Loucy (cell line): ENCODE results near the gene GOLM1.

Source experiments
- H2AFZ ChIP-seq: fragments of 200-600 bp; sonication (generic); 2 replicates; pipeline ENCODE4 v1.6.0; 2016; ENCODE audit warnings: antibody characterized with exemption, mild to moderate bottlenecking, low read length, moderate library complexity
- H3F3A ChIP-seq: fragments of 200-600 bp; 2 replicates; pipeline ENCODE4 v1.6.0; 2016; ENCODE audit warnings: antibody characterized with exemption, low read depth, mild to moderate bottlenecking
- H3K27me3 ChIP-seq: fragments of 200-600 bp; sonication (generic); 2 replicates; pipeline ENCODE4 v1.6.1; 2014; ENCODE audit warnings: low read length, mild to moderate bottlenecking; ENCODE audit not compliant: insufficient read depth, poor library complexity, severe bottlenecking
- H3K36me3 ChIP-seq: fragments of 200-600 bp; sonication (generic); 2 replicates; pipeline ENCODE4 v1.6.1; 2016; ENCODE audit warnings: low read length; ENCODE audit not compliant: insufficient read depth
- H3K4me1 ChIP-seq: fragments of 200-600 bp; sonication (generic); 2 replicates; pipeline ENCODE4 v1.5.1; 2014; ENCODE audit warnings: low read length, mild to moderate bottlenecking; ENCODE audit not compliant: insufficient read depth, poor library complexity, severe bottlenecking
- H3K4me2 ChIP-seq: fragments of 200-600 bp; sonication (generic); 2 replicates; pipeline ENCODE4 v1.6.0; 2014; ENCODE audit warnings: antibody characterized with exemption, low read length, low read depth, mild to moderate bottlenecking; ENCODE audit not compliant: poor library complexity, severe bottlenecking
- H3K4me3 ChIP-seq: fragments of 200-600 bp; sonication (generic); 2 replicates; pipeline ENCODE4 v1.5.1; 2014; ENCODE audit warnings: low read length, mild to moderate bottlenecking, mixed read lengths; ENCODE audit not compliant: poor library complexity, severe bottlenecking
- H3K79me2 ChIP-seq: fragments of 200-600 bp; sonication (generic); 2 replicates; pipeline ENCODE4 v1.6.1; 2014; ENCODE audit warnings: low read length; ENCODE audit not compliant: insufficient read depth
- H3K9ac ChIP-seq: fragments of 200-600 bp; sonication (generic); 2 replicates; pipeline ENCODE4 v1.6.0; 2014; ENCODE audit warnings: mild to moderate bottlenecking, low read depth, low read length, moderate library complexity; ENCODE audit not compliant: poor library complexity, severe bottlenecking
- H3K9me2 ChIP-seq: fragments of 200-600 bp; sonication (generic); replicated peaks from 2 replicates; pipeline ENCODE4 v1.6.1; 2016; ENCODE audit warnings: low read depth, low read length, mixed read lengths
- H3K9me3 ChIP-seq: fragments of 200-600 bp; sonication (generic); 2 replicates; pipeline ENCODE4 v1.6.1; 2014; ENCODE audit warnings: mild to moderate bottlenecking, antibody characterized with exemption, low read length, low read depth; ENCODE audit not compliant: insufficient read depth
- H4K20me1 ChIP-seq: fragments of 200-600 bp; sonication (generic); 2 replicates; pipeline ENCODE4 v1.6.0; 2014; ENCODE audit warnings: antibody characterized with exemption, low read length, mild to moderate bottlenecking; ENCODE audit not compliant: insufficient read depth, poor library complexity, severe bottlenecking
- CTCF ChIP-seq: fragments of 200-600 bp; sonication (generic); conservative IDR thresholded peaks from 2 replicates; pipeline ENCODE4 v1.5.1; 2014; ENCODE audit warnings: mild to moderate bottlenecking, antibody characterized with exemption, low read length
- EZH2phosphoT487 ChIP-seq: fragments of 200-600 bp; IDR thresholded peaks from 2 replicates; pipeline ENCODE4 v1.6.1; 2018; ENCODE audit warnings: antibody characterized with exemption, mild to moderate bottlenecking, moderate library complexity, borderline replicate concordance

The GOLM1 gene

GRCh38 chr9:86097510-86098224 is 1.7 kb downstream of the GOLM1 start:
- Histone ChIP-seq H3K9me3 (no peaks in the 10 kb centered on the region), H3K36me3 (no peaks in the 10 kb centered on the region), H3F3A (no peaks in the 10 kb centered on the region), H3K4me3 (no peak overlapping the region), H3K9ac (no peak overlapping the region), H3K4me1 (no peaks in the 10 kb centered on the region), H2AFZ (no peak overlapping the region), H4K20me1 (no peaks in the 10 kb centered on the region), H3K9me2 (no peaks in the 10 kb centered on the region), H3K79me2 (no peaks in the 10 kb centered on the region), H3K4me2 (no peak overlapping the region), H3K27me3 (no peaks in the 10 kb centered on the region)
- TF ChIP-seq CTCF (no peak), EZH2phosphoT487 (no peak)

- Histone ChIP-seq H3K4me3 (no peak overlapping the region), H3K27me3 (no peaks in the 10 kb centered on the region), H3K9ac (no peak overlapping the region), H3K4me2 (no peak overlapping the region), H4K20me1 (no peaks in the 10 kb centered on the region), H3K9me2 (no peaks in the 10 kb centered on the region), H3F3A (no peaks in the 10 kb centered on the region), H3K9me3 (no peaks in the 10 kb centered on the region), H2AFZ (no peak overlapping the region), H3K4me1 (no peaks in the 10 kb centered on the region), H3K36me3 (no peaks in the 10 kb centered on the region), H3K79me2 (no peaks in the 10 kb centered on the region)
- TF ChIP-seq EZH2phosphoT487 (no peak), CTCF (no peak)
These were observed 3.0 kb downstream of the GOLM1 start for GRCh38 chr9:86096386-86096785.

- no peaks in the 10 kb centered on the region for H3K9me2 ChIP-seq
- no peaks in the 10 kb centered on the region for H3K9me3 ChIP-seq
- H3K36me3 ChIP-seq: no peaks in the 10 kb centered on the region
- no peak overlapping the region for H3K4me2 ChIP-seq
- H3K4me1 ChIP-seq: no peaks in the 10 kb centered on the region
- TF ChIP-seq EZH2phosphoT487 (no peak), CTCF (no peak)
- H3K79me2 ChIP-seq: no peaks in the 10 kb centered on the region
- H3K27me3 ChIP-seq: no peaks in the 10 kb centered on the region
- H3K4me3 ChIP-seq: no peak overlapping the region
- H3K9ac ChIP-seq: no peak overlapping the region
- H3F3A ChIP-seq: no peaks in the 10 kb centered on the region
- H2AFZ ChIP-seq: no peak overlapping the region
- no peaks in the 10 kb centered on the region for H4K20me1 ChIP-seq
These were observed 5.4 kb downstream of the GOLM1 start for GRCh38 chr9:86093788-86094555.
